Ishikawa (cell line): ENCODE measurements around the gene SLC25A45.

Source experiments
- CEBPB ChIP-seq: IDR thresholded peaks from 2 replicates; pipeline ENCODE4 v1.6.1; 2012
- CREB1 ChIP-seq: IDR thresholded peaks from 2 replicates; pipeline ENCODE4 v1.6.1; 2012; ENCODE audit warnings: low read depth
- EGR1 ChIP-seq: IDR thresholded peaks from 2 replicates; pipeline ENCODE4 v1.6.1; 2012
- EP300 ChIP-seq: IDR thresholded peaks from 2 replicates; pipeline ENCODE4 v1.6.1; 2012; ENCODE audit warnings: borderline replicate concordance
- FOXM1 ChIP-seq: IDR thresholded peaks from 2 replicates; pipeline ENCODE4 v1.6.1; 2012; ENCODE audit warnings: low read depth, borderline replicate concordance
- MAX ChIP-seq: IDR thresholded peaks from 2 replicates; pipeline ENCODE4 v1.6.1; 2012
- NFIC ChIP-seq: IDR thresholded peaks from 2 replicates; pipeline ENCODE4 v1.6.1; 2012
- RAD21 ChIP-seq: IDR thresholded peaks from 2 replicates; pipeline ENCODE4 v1.6.1; 2012; ENCODE audit warnings: low read depth
- REST ChIP-seq: IDR thresholded peaks from 2 replicates; pipeline ENCODE4 v1.6.1; 2012; ENCODE audit warnings: low read depth, mild to moderate bottlenecking
- TAF1 ChIP-seq: IDR thresholded peaks from 2 replicates; pipeline ENCODE4 v1.6.1; 2012; ENCODE audit warnings: low read depth, mild to moderate bottlenecking
- TCF12 ChIP-seq: IDR thresholded peaks from 2 replicates; pipeline ENCODE4 v1.6.1; 2012; ENCODE audit warnings: low read depth
- TEAD4 ChIP-seq: IDR thresholded peaks from 2 replicates; pipeline ENCODE4 v1.6.1; 2012
- USF1 ChIP-seq: IDR thresholded peaks from 2 replicates; pipeline ENCODE4 v1.6.1; 2012
- YY1 ChIP-seq: IDR thresholded peaks from 2 replicates; pipeline ENCODE4 v1.6.1; 2012; ENCODE audit warnings: low read depth
- ZBTB7A ChIP-seq: IDR thresholded peaks from 2 replicates; pipeline ENCODE4 v1.6.1; 2012; ENCODE audit warnings: low read depth

SLC25A45 gene

GRCh38 chr11:65338676-65339075, 43.8 kb downstream of the SLC25A45 start:
- no peak for TF ChIP-seq FOXM1

GRCh38 chr11:65334696-65335295, 47.6 kb downstream of the SLC25A45 start:
- TF ChIP-seq YY1 (no peak), REST (no peak), EP300 (no peak), ZBTB7A (no peak), NFIC (no peak), RAD21 (no peak), CEBPB (no peak)

- TF ChIP-seq MAX (0 out of 2 replicates have a peak, but pooled peaks have one; percentile 1), CEBPB (no peak)
These were observed 51.9 kb downstream of the SLC25A45 start for GRCh38 chr11:65330544-65330943.

- TF ChIP-seq YY1, result peak; percentile 43; the same call in 1 of the 2 replicates
- no peak for TF ChIP-seq ZBTB7A
- 0 out of 2 replicates have a peak, but pooled peaks have one; percentile 5 for TF ChIP-seq MAX
- peak; percentile 66 for TF ChIP-seq RAD21
These were observed 52.5 kb downstream of the SLC25A45 start for GRCh38 chr11:65329944-65330403.

- TF ChIP-seq EP300 (no peak), CREB1 (no peak), NFIC (no peak), REST (no peak), TEAD4 (no peak), FOXM1 (no peak), TAF1 (no peak), YY1 (no peak), ZBTB7A (no peak), EGR1 (no peak), MAX (no peak)
These were observed 53.0 kb downstream of the SLC25A45 start for GRCh38 chr11:65329478-65329877.

- no peak for TF ChIP-seq NFIC
- no peak for TF ChIP-seq EGR1
- TF ChIP-seq RAD21, result no peak
- TF ChIP-seq ZBTB7A, result no peak
- TF ChIP-seq TCF12, result no peak
These were observed 55.4 kb downstream of the SLC25A45 start for GRCh38 chr11:65327021-65327420.

GRCh38 chr11:65325435-65325834, 57.0 kb downstream of the SLC25A45 start:
- TF ChIP-seq TEAD4 (no peak), CEBPB (no peak), CREB1 (no peak), YY1 (no peak), USF1 (no peak), TAF1 (no peak), EP300 (no peak), TCF12 (no peak), ZBTB7A (no peak), RAD21 (no peak)
